Hepatic stellate cell (primary cell): Measurements from ENCODE around the gene UBR1.
"Not testable (repeated sequence)": the region's sequence is repeated elsewhere in the genome, so short reads cannot be mapped to it uniquely, and the experiment has no call there.

Source experiments
- DNase-seq: peaks from one replicate; pipeline ENCODE4 v3.0.0; 2011; ENCODE audit warnings: low spot score

UBR1 gene

DNA sequence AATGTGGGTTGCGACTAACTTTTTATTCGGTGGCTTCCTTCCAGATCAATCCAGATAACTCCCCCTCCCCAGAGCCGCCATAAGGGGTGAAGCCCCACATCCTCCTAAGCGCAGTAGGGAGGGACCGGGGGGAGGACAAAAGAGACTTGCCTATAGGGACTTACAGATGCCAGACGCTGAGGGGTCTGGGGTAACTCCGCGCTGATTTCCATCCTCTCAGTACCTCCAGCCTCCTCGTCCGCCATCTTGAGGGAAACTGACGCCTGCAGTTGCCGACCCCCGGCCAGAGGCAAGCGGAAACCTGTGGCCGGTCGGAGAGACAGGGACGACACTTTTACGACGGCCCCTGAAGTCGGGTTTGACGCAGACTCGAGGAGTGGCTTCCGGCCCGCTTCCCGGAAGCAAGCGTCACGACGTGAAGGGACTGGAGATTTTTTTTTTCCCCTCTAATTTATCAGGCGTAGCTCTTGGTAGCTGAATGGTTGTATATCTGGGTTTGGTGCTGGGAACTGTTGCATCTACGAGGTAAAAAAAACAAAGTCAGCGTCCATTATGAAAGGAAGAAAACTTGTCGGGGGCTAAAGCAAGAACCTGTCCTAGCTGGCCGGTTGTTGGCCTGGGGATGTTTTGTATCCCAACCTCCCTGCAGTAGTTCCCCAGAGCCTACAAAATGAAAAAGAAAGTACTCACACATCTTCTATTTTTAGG lies at the start of gene UBR1:
UBR1 (minus strand) TSS at position 261 of the 708 bp plus-strand sequence; CDS start at position 245, 16 bp downstream.
- DNase-seq, result peak; percentile 82

- DNase-seq, result no peak
Observed at GRCh38 chr15:43153269-43153668, 47.4 kb upstream of the UBR1 start.

DNA sequence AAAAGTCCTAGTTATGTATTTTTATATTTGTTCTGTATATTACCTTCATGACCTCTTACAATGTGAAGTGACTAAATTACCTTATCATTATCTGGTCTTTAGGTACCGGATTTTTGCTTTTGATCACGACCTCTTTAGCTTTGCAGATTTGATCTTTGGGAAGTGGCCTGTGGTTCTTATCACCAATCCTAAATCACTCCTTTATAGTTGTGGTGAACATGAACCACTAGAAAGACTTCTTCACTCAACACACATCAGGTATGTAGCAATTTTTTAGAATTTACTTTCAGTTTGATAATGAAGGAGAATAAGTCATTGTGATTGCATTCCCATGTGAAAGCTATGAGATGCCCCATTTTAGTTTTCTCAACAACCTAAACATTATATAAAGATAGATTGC lies 45.9 kb upstream of the UBR1 start:
- no peak for DNase-seq

DNA sequence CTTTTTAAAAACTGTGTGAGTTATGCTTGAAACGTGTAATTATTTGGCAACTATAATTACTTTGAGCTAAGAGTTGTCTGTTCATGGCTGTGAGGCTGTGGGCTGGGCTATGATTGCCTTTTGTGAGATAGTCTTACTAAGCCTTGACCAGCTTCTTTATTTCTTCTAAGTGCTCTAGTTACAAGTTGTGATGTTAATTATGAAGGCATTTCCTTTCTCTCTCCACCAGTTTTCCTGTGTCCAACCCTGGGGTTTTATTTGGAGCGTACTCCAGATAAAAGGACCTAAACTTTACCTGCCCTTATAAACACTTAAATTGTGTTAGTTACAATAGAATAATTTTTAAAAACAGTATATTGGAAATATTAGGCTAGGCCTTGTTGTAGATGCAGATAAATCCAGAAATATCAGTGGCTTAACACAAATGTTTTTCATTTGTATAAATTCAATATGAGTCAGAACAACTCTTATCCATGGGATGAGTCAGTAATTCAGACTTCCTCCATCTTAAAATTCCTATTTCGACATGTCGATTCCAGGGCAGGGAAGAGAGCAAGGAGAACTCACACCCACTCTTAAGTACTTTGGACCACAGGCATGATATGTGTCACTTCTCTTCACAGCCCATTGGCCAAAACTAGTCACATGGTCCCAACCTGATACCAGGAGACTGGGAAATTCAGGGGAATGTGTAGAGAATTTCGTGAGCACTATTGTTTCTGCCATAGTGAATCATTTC lies 44.5 kb upstream of the UBR1 start:
- peak; percentile 79 for DNase-seq

- DNase-seq, result no peak
Observed at GRCh38 chr15:43146184-43146583, 40.3 kb upstream of the UBR1 start.

DNA sequence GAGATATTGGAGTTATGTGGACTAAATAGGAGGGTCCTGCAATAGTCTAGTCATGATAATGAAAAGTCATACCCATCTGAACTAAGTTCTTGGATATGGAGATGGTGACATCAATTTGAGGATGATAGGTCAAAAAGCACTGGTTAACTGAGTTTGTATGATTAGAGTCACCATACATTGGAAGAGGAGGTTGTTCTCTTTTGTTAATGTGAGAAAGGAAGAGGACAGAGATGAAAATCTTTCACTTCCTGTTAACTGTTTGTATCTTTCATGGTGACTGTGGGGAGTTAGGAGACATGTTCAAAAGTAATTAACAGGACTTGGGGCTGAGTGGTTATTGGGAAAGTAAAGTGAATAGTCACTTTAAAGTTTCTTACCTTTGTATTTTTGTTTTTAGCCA lies 38.7 kb upstream of the UBR1 start:
- DNase-seq, result no peak

DNA sequence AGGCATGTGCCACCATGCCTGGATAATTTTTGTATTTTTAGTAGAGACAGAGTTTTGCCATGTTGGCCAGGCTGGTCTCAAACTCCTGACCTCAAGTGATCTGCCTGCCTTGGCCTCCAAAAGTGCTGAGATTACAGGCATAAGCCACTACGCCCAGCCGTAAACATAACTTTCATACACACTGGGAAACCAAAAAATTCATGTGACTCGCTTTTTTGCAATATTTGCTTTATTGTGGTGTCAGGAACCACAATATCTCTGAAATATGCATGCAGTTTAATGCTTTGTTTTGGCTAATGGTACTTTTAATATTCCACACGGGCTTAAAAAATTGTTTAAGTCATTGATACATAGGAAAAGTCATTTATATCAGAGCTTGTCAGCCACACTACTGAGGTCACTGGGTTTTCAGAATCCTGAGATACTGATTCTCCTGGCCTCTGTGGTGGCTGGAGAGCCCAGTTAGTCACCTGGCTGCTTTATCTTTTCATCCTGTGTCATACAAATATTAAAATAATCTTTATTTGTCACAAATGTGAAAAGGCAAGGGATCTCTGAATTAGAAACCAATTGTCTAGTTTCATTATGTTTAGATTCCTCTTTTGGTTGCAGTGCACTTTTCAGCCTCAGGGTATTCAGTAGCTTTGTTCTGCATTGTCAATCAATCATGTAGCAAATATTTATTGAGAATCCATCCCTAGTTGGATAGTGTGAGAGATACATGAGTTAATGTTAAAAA lies 37.5 kb upstream of the UBR1 start:
- DNase-seq, result no peak

GRCh38 chr15:43135351-43135750 lies 29.5 kb upstream of the UBR1 start:
- no peak for DNase-seq

GRCh38 chr15:43134157-43134635 lies 28.4 kb upstream of the UBR1 start:
- peak; percentile 8 for DNase-seq

DNA sequence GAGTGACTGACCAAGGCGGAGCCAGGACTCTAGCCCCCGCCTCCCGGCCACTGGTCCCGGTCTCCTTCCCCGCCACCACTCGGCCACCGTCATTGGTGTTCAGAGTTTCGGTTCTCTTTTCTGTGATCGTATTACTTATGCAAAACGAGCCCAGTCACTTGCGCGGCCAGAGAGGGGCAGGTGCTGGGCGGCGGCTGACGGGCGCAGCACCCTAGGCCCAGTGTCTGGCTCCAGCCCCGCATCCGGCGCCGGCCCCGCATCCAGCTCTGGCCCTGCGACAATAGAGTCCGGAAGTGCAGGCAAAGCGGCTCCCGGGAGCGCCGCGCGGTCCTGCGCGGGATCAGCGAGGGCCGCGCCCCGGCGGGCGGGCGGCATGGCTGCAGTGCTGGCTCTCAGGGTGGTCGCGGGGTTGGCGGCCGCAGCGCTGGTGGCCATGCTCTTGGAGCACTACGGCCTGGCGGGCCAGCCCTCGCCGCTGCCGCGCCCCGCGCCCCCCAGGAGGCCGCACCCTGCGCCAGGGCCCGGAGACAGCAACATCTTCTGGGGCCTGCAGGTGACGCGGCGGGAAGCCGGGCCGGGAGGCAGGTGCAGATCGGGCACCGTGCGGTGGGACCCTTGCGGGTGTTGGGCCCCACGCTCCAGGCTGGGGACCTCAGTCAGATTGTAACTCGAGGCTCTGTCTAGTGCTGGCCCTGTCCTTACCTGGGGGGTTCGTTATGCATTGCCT lies 27.8 kb upstream of the UBR1 start, which contains the start of gene TMEM62:
TMEM62 (plus strand) TSS at position 157 of the 727 bp plus-strand sequence; CDS start at position 374, 217 bp downstream.
- peak; percentile 81 for DNase-seq

- no peak for DNase-seq
Observed at GRCh38 chr15:43132830-43133429, 27.1 kb upstream of the UBR1 start.

DNA sequence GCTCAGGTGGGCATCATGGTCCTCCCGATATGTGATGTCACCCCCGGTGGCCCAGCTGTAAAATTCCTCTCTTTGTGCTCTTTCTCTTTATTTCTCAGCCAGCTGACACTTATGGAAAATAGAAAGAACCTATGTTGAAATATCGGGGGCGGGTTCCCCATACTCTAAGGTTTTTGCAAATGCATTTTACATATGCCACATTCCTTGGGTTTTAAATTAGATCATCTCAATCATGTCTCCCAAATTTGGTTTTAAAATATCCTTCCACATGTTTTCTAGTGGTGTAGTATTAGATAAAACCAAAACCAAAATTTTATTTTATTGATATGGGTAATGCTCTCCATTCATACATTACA lies 23.1 kb upstream of the UBR1 start:
- DNase-seq, result no peak

DNA sequence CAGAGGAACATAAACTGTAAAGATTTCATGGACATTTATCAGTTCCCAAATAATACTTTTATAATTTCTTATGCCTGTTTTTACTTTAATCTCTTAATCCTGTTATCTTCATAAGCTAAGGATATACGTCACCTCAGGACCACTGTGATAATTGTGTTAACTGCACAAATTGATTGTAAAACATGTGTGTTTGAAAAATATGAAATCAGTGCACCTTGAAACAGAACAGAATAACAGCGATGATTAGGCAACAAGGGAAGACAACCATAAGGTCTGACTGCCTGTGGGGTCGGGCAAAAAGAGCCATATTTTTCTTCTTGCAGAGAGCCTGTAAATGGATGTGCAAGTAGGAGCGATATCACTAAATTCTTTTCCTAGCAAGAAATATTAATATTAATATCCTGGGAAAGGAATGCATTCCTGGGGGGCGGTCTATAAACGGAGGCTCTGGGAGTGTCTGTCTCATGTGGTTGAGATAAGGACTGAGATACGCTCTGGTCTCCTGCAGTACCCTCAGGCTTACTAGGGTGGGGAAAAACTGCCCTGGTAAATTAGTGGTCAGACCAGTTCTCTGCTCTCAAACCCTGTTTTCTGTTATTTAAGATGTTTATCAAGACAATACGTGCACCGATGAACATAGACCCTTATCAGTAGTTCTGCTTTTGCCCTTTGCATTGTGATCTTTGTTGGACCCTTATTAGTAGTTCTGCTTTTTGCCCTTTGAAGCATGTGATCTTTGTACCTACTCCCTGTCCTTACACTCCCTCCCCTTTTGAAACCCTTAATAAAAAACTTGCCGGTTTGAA lies 22.5 kb upstream of the UBR1 start:
- DNase-seq, result not testable (repeated sequence)

- DNase-seq, result no peak
Observed at GRCh38 chr15:43127752-43128151, 21.9 kb upstream of the UBR1 start.

- DNase-seq, result no peak
Observed at GRCh38 chr15:43126356-43126755, 20.5 kb upstream of the UBR1 start.

DNA sequence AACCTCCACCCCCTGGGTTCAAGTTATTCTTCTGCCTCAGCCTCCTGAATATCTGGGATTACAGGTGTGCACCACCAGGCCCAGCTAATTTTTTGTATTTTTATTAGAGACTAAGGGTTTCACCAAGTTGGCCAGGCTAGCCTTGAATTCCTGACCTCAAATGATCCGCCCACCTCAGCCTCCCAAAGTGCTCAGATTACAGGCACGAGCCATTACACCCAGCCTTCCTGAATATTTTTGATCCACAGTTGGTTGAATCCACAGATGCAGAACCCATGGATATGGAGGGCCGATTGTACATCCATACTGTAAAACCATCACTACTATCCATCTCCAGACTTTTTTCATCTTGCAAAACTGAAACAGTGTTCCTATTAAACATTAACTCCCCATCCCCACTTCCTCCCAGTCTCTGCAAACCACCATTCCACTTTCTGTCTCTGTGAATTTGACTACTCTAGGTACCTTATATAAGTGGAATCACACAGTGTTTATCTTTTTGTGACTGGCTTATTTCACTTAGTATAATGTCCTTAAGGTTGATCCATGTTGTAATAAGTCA lies 19.3 kb upstream of the UBR1 start:
- no peak for DNase-seq

GRCh38 chr15:43121863-43122262 lies 16.0 kb upstream of the UBR1 start:
- DNase-seq, result no peak

- no peak for DNase-seq
Observed at GRCh38 chr15:43118829-43119228, 13.0 kb upstream of the UBR1 start.

- no peak for DNase-seq
Observed at GRCh38 chr15:43118286-43118685, 12.4 kb upstream of the UBR1 start.

- no peak for DNase-seq
Observed at GRCh38 chr15:43111354-43111753, 5.5 kb upstream of the UBR1 start.
